Measurements from ENCODE around the gene RHO.

DNA sequence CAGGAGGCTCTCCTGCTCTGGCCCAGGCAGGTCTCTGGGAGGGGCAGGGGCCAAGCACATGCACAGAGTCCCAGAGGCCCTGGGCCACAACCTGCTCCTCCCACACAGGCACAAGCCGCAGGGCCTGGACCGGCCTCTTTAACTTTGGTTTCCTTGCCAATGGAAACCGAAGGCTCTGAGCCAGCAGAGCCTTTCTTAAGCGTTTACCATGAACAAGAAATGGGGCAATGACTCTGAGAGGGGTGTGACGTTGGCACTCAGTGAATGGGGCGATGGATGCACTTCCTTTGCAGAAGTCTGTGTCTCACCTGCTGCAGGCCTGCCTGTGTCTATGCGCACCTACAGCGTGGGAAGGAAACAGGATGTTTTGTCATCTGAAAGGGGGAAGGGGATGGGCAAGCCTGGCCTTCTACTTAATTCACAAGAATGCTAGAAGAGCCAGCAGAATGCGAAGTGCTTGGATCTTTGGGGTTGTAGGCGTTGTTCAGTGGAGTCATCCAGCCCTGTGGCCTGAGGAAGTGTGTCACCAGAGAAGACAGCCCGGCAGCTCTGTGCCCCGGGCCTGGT, 46.6 kb upstream of the RHO start:
- TF ChIP-seq, protein P1, sequence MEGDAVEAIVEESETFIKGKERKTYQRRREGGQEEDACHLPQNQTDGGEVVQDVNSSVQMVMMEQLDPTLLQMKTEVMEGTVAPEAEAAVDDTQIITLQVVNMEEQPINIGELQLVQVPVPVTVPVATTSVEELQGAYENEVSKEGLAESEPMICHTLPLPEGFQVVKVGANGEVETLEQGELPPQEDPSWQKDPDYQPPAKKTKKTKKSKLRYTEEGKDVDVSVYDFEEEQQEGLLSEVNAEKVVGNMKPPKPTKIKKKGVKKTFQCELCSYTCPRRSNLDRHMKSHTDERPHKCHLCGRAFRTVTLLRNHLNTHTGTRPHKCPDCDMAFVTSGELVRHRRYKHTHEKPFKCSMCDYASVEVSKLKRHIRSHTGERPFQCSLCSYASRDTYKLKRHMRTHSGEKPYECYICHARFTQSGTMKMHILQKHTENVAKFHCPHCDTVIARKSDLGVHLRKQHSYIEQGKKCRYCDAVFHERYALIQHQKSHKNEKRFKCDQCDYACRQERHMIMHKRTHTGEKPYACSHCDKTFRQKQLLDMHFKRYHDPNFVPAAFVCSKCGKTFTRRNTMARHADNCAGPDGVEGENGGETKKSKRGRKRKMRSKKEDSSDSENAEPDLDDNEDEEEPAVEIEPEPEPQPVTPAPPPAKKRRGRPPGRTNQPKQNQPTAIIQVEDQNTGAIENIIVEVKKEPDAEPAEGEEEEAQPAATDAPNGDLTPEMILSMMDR (IDR thresholded peaks at IDR 0.05) = no peak
- no peak for TF ChIP-seq POLR2A (IDR thresholded peaks at IDR 0.05)

All from body of pancreas (tissue), 4 donors.